ENCODE data around the gene PATL1. TPM values are rescaled to one million over a fixed set of nuclear protein-coding genes. Genes with fewer than 3 reads are reported as not detected.

The PATL1 gene
- total and polyA plus RNA-seq, 2 experiments from 2014 or later, result 8.5 to 12.5 TPM

DNA sequence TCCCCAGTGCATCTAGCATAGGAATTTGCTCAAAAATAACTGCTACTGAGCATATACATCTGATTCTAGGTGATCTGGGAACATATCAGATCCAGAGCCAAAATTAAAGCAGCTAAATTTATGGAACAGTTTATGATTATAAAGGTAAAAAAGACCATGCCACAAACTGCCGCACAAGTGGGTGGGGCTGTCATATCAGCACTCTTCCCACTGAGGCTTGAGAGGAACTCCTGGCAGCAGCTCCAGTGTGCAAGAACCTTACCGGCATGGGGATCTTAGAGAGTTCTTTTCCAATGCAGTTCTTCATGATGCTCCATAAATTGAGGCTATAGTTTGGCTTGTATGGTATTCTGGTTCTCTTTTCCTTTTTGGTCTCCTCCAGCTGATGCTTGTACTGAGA lies 68.6 kb downstream of the PATL1 start:
- Histone ChIP-seq H3K79me2 (ENCODE audit: insufficient read depth) (peaks cover 72% of the 10 kb centered on the region), H3K36me3 (ENCODE audit: low read depth) (peaks cover 80% of the 10 kb centered on the region), H3F3A (ENCODE audit: insufficient read depth) (no peaks in the 10 kb centered on the region; the same call in 1 of the 2 replicates), H3K27ac (no peak overlapping the region), H4K20me1 (ENCODE audit: insufficient read depth) (no peaks in the 10 kb centered on the region), H3K9ac (no peak overlapping the region), H3K4me1 (ENCODE audit: insufficient read depth) (no peaks in the 10 kb centered on the region), H3K9me3 (ENCODE audit: low read depth) (no peaks in the 10 kb centered on the region), H3K27me3 (replicated peaks; ENCODE audit: insufficient read depth) (no peaks in the 10 kb centered on the region), H3K9me2 (ENCODE audit: insufficient read depth) (no peaks in the 10 kb centered on the region), H3K4me2 (ENCODE audit: unreplicated experiment) (no peak overlapping the region), H3K4me3 (no peak overlapping the region), H2AFZ (no peak overlapping the region)
- 97 to 100% methylated on average over 2 of the region's 2 CpGs for WGBS, 2 experiments (ENCODE audit: low coverage in 1 of 2, low lambda C conversion rate in 2 of 2, missing lambda C conversion rate in 2 of 2)
- TF ChIP-seq EZH2phosphoT487 (IDR thresholded peaks at IDR 0.05; ENCODE audit: insufficient read depth, low read depth) (no peak), EZH2 (IDR thresholded peaks at IDR 0.05; ENCODE audit: insufficient read depth, poor library complexity, severe bottlenecking) (no peak)
- in situ Hi-C loops (cut with MboI), result no loop called here
- DNase-seq, result no peak

DNA sequence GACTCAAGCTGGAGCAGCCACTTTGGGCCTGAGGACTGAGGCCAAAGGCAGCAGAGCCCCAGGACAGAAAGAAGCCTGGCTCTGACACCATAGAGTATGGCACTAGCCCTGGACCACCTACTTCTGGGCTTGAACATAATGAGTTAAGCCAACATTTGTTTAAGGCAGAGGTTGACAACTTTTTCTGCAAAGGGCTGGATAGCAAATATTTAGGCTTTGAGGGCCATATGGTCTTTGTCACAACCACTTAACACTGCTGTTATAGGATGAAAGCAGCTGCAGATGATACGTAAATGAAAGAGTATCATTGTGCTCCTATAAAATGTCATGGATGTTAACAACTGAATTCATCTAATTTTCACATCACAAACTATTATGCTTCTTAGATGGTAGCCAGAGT lies 69.9 kb downstream of the PATL1 start:
- peaks cover 59% of the 10 kb centered on the region for H3K79me2 ChIP-seq (ENCODE audit: insufficient read depth)
- no peaks in the 10 kb centered on the region for H3K9me2 ChIP-seq (ENCODE audit: insufficient read depth)
- H3K4me3 ChIP-seq, result no peak overlapping the region
- no peak overlapping the region for H3K27ac ChIP-seq
- no peak overlapping the region for H2AFZ ChIP-seq
- in situ Hi-C loops (cut with MboI), result no loop called here
- H4K20me1 ChIP-seq (ENCODE audit: insufficient read depth), result no peaks in the 10 kb centered on the region
- no peaks in the 10 kb centered on the region for H3K4me1 ChIP-seq (ENCODE audit: insufficient read depth)
- no peaks in the 10 kb centered on the region; the same call in 1 of the 2 replicates for H3F3A ChIP-seq (ENCODE audit: insufficient read depth)
- H3K36me3 ChIP-seq (ENCODE audit: low read depth), result peaks cover 83% of the 10 kb centered on the region
- no peak for TF ChIP-seq EZH2phosphoT487 (IDR thresholded peaks at IDR 0.05; ENCODE audit: insufficient read depth, low read depth)
- no peak for TF ChIP-seq EZH2 (IDR thresholded peaks at IDR 0.05; ENCODE audit: insufficient read depth, poor library complexity, severe bottlenecking)
- no peak for DNase-seq
- 81 to 97% methylated on average over 1 of the region's 1 CpG for WGBS, 2 experiments (ENCODE audit: low coverage in 1 of 2, low lambda C conversion rate in 2 of 2, missing lambda C conversion rate in 2 of 2)
- H3K9ac ChIP-seq, result no peak overlapping the region
- no peak overlapping the region for H3K4me2 ChIP-seq (ENCODE audit: unreplicated experiment)
- H3K27me3 ChIP-seq (replicated peaks; ENCODE audit: insufficient read depth), result no peaks in the 10 kb centered on the region
- H3K9me3 ChIP-seq (ENCODE audit: low read depth), result no peaks in the 10 kb centered on the region

Small RNA genes within 50 kb of the gene (microRNA-seq; reads per million reads assigned to microRNA genes)
- gene MIR3162 (ENCODE audit: borderline number of aligned reads), result not detected

Small RNA genes within 50 kb of the gene (small RNA-seq; reads per million reads assigned to genes)
- not detected for gene MIR3162 (ENCODE audit: low read depth, low replicate concordance)

Other genes with a start within 250 kb of the PATL1 start
- not detected in 2 replicates for gene OR5A2, start 242.6 kb downstream of the PATL1 start, total RNA-seq (2014; rRNA removed; shearing (Covaris generic))
- not detected in 2 replicates for gene OR5A2, start 242.6 kb downstream of the PATL1 start, polyA plus RNA-seq (2016; fragmentation: Nextera tagmentation; extraction: Ambion mirVana)
- not detected in 2 replicates for gene OR5A1, start 232.6 kb downstream of the PATL1 start, total RNA-seq (2014; rRNA removed; shearing (Covaris generic))
- not detected in 2 replicates for gene OR5A1, start 232.6 kb downstream of the PATL1 start, polyA plus RNA-seq (2016; fragmentation: Nextera tagmentation; extraction: Ambion mirVana)
- not detected in 2 replicates for gene OR4D6, start 212.1 kb downstream of the PATL1 start, total RNA-seq (2014; rRNA removed; shearing (Covaris generic))
- not detected in 2 replicates for gene OR4D6, start 212.1 kb downstream of the PATL1 start, polyA plus RNA-seq (2016; fragmentation: Nextera tagmentation; extraction: Ambion mirVana)
- gene OR4D10, start 195.7 kb downstream of the PATL1 start, total RNA-seq (2014; rRNA removed; shearing (Covaris generic)), result not detected in 2 replicates
- gene OR4D10, start 195.7 kb downstream of the PATL1 start, polyA plus RNA-seq (2016; fragmentation: Nextera tagmentation; extraction: Ambion mirVana), result not detected in 2 replicates
- gene OR4D11, start 165.5 kb downstream of the PATL1 start, total RNA-seq (2014; rRNA removed; shearing (Covaris generic)), result not detected in 2 replicates
- gene OR4D11, start 165.5 kb downstream of the PATL1 start, polyA plus RNA-seq (2016; fragmentation: Nextera tagmentation; extraction: Ambion mirVana), result not detected in 2 replicates
- not detected in 2 replicates for gene OR4D9, start 157.5 kb downstream of the PATL1 start, total RNA-seq (2014; rRNA removed; shearing (Covaris generic))
- gene OR4D9, start 157.5 kb downstream of the PATL1 start, polyA plus RNA-seq (2016; fragmentation: Nextera tagmentation; extraction: Ambion mirVana), result not detected in 2 replicates
- gene OSBP, start 53.3 kb downstream of the PATL1 start, total RNA-seq (2014; rRNA removed; shearing (Covaris generic)), result 17.2 and 26.4 TPM in 2 replicates
- gene OSBP, start 53.3 kb downstream of the PATL1 start, polyA plus RNA-seq (2016; fragmentation: Nextera tagmentation; extraction: Ambion mirVana), result 10.7 and 12.8 TPM in 2 replicates
- not detected in 2 replicates for gene OR10V1, start 44.8 kb upstream of the PATL1 start, total RNA-seq (2014; rRNA removed; shearing (Covaris generic))
- not detected in 2 replicates for gene OR10V1, start 44.8 kb upstream of the PATL1 start, polyA plus RNA-seq (2016; fragmentation: Nextera tagmentation; extraction: Ambion mirVana)
- 9.3 and 10.5 TPM in 2 replicates for gene STX3, start 86.3 kb upstream of the PATL1 start, total RNA-seq (2014; rRNA removed; shearing (Covaris generic))
- 5.6 and 6.3 TPM in 2 replicates for gene STX3, start 86.3 kb upstream of the PATL1 start, polyA plus RNA-seq (2016; fragmentation: Nextera tagmentation; extraction: Ambion mirVana)
- 43.6 and 49.3 TPM in 2 replicates for gene MRPL16, start 141.7 kb upstream of the PATL1 start, total RNA-seq (2014; rRNA removed; shearing (Covaris generic))
- gene MRPL16, start 141.7 kb upstream of the PATL1 start, polyA plus RNA-seq (2016; fragmentation: Nextera tagmentation; extraction: Ambion mirVana), result 65.1 and 67.4 TPM in 2 replicates
- not detected in 2 replicates for gene CBLIF, start 176.5 kb upstream of the PATL1 start, total RNA-seq (2014; rRNA removed; shearing (Covaris generic))
- not detected in 2 replicates for gene CBLIF, start 176.5 kb upstream of the PATL1 start, polyA plus RNA-seq (2016; fragmentation: Nextera tagmentation; extraction: Ambion mirVana)
- gene TCN1, start 197.4 kb upstream of the PATL1 start, total RNA-seq (2014; rRNA removed; shearing (Covaris generic)), result not detected in 2 replicates
- gene TCN1, start 197.4 kb upstream of the PATL1 start, polyA plus RNA-seq (2016; fragmentation: Nextera tagmentation; extraction: Ambion mirVana), result not detected in 2 replicates
- not detected in 2 replicates for gene OOSP3, start 209.7 kb upstream of the PATL1 start, total RNA-seq (2014; rRNA removed; shearing (Covaris generic))
- not detected in 2 replicates for gene OOSP3, start 209.7 kb upstream of the PATL1 start, polyA plus RNA-seq (2016; fragmentation: Nextera tagmentation; extraction: Ambion mirVana)